Measurements from ENCODE around the gene AZU1. TPM values are rescaled to one million over a fixed set of nuclear protein-coding genes. Genes with fewer than 3 reads are reported as not detected.
"Not testable (repeated sequence)": the region's sequence is repeated elsewhere in the genome, so short reads cannot be mapped to it uniquely, and the experiment has no call there.

Gene AZU1
- total RNA-seq, 1 experiment from 2014 or later = not detected

DNA sequence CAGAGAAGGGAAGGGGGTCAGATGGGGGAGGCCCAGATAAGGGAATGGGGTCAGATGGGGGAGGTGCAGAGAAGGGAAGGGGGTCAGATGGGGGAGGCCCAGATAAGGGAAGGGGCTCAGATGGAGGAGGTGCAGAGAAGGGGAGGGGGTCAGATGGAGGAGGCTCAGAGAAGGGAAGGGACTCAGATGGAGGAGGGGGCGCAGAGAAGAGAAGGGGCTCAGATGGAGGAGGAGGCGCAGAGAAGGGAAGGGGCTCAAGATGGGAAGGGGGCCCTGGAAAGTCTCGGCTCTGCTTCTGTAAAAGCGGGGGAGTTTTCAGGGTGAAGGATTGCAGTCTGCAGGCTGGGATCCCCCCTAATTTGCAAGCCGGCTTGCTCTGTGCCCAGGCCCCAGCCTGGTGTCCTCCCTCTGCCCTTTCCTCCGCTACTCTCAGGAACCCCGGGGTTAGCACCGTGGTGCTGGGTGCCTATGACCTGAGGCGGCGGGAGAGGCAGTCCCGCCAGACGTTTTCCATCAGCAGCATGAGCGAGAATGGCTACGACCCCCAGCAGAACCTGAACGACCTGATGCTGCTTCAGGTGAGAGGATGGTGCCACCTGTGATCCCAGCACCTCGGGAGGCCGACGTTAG, 1.6 kb downstream of the AZU1 start:
- no peak for DNase-seq (ENCODE audit: low spot score)

DNA sequence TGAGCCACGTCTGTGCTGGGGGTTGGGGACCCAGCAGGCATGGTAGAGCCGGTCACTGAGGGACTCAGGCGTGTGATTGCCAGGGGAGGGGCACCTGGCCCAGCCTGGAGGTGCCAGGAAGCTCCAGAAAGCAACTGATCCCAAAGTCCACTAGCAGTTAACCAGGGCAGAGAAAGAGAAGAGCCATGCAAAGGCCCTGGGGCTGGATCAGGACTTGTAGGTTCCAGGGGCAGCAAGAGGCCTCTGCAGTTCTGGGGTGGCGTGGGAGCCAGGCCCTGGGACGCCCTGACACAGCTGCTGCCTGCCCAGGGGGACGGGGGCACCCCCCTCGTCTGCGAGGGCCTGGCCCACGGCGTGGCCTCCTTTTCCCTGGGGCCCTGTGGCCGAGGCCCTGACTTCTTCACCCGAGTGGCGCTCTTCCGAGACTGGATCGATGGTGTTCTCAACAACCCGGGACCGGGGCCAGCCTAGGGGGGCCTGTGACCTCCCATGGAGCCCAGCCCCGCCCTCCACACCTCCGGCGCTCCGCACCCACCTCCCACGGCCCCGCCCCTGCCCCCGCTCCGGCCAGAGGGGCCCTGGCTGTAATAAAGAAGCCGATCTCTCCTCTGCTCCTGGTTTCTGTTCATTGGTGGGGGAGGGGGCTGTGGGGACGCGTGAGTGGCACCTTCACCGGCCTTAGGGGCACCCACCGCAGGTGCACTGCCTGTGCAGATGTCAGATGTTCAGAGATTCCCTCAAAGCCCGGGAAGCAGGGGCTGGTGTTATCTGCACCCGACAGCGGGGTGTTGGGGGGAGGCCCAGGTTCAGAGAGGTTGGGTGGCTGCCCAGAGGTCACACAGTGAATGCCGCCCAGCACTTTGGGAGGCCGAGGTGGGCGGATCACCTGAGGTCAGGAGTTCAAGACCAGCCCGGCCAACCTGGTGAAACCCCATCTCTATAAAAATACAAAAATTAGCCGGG, 4.1 kb downstream of the AZU1 start:
- no peak for DNase-seq (ENCODE audit: low spot score)

- DNase-seq (ENCODE audit: low spot score) = no peak
Measured at GRCh38 chr19:834216-834615, 6.6 kb downstream of the AZU1 start.

DNA sequence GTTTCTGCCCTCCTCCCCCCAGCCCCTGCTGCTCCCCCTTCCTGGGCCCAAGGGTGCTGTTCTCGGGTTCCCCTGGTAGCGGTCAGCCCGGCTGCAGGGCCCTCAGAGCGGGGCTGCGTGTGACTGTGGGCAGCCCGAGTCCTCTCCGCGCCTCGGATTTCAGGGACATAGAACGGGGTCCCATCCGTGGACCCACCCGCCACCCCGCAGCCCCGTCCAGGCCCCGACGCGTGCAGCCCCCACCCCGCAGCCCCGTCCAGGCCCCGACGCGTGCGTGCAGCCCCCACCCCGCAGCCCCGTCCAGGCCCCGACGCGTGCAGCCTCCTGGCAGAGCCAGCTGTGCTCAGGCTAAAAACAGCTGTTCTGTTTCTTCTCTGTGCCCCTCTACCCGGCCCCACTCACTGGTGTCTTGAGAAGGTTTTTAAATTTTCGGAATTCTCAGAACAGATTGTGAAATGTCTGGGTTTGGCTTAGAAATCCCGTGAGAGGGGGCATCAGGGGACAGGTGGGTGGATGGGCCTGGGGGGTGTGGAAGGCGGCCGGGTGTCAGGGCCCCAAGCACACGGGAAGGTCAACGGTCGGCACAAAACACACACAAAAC, 7.7 kb downstream of the AZU1 start:
- DNase-seq (ENCODE audit: low spot score) = no peak

- no peak for DNase-seq (ENCODE audit: low spot score)
Measured at GRCh38 chr19:840519-841206, 13.0 kb downstream of the AZU1 start, which contains the start of gene PRTN3. TSS of gene PRTN3 (plus strand) at chr19:840999. CDS start at chr19:841009, 10 bp downstream.

- not testable (repeated sequence) for DNase-seq (ENCODE audit: low spot score)
Measured at GRCh38 chr19:842802-843179, 15.2 kb downstream of the AZU1 start.

GRCh38 chr19:843180-843835, 15.7 kb downstream of the AZU1 start:
- DNase-seq (ENCODE audit: low spot score) = no peak

DNA sequence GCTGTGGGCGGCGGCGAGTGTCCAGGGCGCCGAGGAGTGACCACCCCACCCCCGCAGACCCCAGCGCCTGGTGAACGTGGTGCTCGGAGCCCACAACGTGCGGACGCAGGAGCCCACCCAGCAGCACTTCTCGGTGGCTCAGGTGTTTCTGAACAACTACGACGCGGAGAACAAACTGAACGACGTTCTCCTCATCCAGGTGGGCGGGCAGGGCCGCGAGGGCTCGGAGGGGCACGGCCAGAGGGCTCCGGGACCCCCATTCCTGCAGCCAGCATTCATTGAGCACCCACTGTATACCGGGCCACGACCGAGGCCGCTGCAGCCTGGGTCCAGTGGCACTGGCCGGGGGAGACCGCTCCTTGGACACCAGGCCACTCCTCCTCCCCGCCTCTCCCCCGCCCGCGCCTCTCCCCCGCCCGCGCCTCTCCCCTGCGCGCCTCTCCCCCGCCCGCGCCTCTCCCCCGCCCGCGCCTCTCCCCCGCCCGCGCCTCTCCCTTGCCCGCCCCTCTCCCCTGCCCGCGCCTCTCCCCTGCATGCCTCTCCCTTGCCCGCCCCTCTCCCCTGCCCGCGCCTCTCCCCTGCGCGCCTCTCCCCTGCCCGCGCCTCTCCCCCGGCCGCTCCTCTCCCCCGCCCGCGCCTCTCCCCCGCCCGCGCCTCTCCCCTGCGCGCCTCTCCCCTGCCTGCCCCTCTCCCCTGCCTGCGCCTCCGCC, 16.4 kb downstream of the AZU1 start:
- no peak for DNase-seq (ENCODE audit: low spot score)

DNA sequence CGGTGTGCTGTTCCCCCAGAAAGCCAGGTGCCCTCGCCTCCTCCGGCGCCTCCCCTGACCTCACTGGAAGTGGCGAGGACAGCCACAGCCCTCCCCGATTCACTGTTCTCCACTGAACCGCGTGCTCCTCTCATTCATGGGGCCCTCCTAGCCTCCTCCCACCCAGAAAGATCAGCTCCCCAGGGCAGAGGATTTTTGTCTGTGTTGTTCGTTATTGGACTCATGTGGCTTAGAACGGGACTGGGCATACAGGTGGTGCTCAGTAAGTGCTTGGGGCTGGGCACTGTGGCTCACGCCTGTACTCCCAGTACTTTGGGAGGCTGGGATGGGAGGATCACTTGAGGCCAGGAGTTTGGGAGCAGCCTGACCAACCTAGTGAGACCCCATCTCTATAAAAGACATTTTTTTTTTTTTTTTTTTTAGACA, 16.9 kb downstream of the AZU1 start:
- DNase-seq (ENCODE audit: low spot score) = no peak

- no peak for DNase-seq (ENCODE audit: low spot score)
Measured at GRCh38 chr19:845707-846521, 18.3 kb downstream of the AZU1 start.

- DNase-seq (ENCODE audit: low spot score) = no peak
Measured at GRCh38 chr19:848386-848921, 20.8 kb downstream of the AZU1 start.

GRCh38 chr19:849195-849594, 21.6 kb downstream of the AZU1 start:
- not testable (repeated sequence) for DNase-seq (ENCODE audit: low spot score)

DNA sequence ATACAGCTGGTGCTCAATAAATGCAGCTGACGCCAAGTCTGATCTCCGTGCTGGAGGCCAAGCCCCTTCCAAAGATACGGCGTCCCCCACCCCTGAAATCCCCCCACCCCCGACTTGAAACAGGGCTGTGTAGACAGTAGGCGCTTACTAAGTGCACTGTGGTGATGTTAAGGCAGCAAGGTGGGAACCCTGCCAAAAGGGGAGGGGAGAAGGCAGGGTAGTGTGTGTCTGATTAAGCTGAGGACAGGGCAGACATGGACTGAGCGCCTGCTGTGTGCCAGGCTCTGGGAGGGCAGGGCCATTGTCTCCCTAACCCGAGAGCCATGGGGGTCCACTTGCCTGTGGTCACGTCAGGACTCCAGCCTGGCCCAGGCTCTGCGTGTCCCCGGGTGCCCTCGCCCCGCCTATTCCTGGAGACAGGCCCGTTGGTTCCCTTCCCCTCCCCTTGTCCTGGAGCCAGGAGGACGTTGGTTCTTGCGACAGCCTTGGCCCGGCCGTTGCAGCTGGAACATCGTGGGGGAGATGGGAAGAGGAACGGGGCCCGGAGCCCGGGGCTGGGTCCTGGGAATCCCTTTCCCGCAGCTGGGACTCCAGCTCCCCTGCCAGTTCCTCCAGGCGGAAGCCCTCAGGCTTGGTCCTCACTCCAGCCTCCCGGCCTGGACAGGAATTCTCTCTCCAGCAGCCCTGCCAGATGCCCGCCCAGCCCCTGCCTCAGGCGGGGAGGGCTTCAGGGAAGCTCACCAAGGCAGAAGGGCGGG, 22.8 kb downstream of the AZU1 start:
- DNase-seq (ENCODE audit: low spot score) = peak; percentile 92

- no peak for DNase-seq (ENCODE audit: low spot score)
Measured at GRCh38 chr19:850979-851335, 23.3 kb downstream of the AZU1 start.

GRCh38 chr19:852136-853013, 24.7 kb downstream of the AZU1 start, which contains the start of gene ELANE:
TSS of gene ELANE (plus strand) at chr19:852303. CDS start at chr19:852329, 26 bp downstream.
- no peak for DNase-seq (ENCODE audit: low spot score)

DNA sequence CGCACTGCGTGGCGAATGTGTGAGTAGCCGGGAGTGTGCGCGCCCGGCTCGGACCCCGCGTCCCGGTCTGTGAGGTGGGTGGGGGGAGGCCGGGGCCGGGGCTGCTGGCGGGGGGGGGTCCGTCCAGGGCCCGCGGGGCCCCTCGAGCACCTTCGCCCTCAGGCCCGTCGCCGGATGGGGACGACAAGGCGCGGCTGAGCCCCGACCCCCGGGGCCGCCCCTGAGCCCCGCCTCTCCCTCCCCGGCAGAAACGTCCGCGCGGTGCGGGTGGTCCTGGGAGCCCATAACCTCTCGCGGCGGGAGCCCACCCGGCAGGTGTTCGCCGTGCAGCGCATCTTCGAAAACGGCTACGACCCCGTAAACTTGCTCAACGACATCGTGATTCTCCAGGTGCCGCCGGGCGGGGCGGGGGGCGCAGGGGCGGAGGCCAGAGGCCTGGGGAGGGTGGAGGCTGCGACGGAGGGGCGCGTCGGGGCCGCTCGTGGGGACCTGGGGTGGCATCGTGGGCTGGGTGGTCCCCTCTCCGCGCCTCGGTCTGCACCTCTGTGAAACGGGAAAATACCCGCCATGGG, 25.5 kb downstream of the AZU1 start:
- no peak for DNase-seq (ENCODE audit: low spot score)

- not testable (repeated sequence) for DNase-seq (ENCODE audit: low spot score)
Measured at GRCh38 chr19:853614-854220, 26.1 kb downstream of the AZU1 start.
